Fibroblast of pulmonary artery (primary cell): ENCODE results near the gene GMDS.

Source experiments
- DNase-seq: peaks from one replicate; pipeline ENCODE4 v3.0.0-alpha.2; 2010; ENCODE audit warnings: low read depth
- H3K4me3 ChIP-seq: replicated peaks from 2 replicates; pipeline ENCODE4 v1.5.1; 2011; ENCODE audit warnings: low read depth, mild to moderate bottlenecking, control low read depth, low read length, moderate library complexity
- TF ChIP-seq, protein P1 (sequence below): IDR thresholded peaks from 2 replicates; pipeline ENCODE4 v1.5.1; 2011; ENCODE audit warnings: mild to moderate bottlenecking, control low read depth, low read length, inconsistent platforms; ENCODE audit errors: missing control alignments

Gene GMDS

GRCh38 chr6:1587977-1588376 lies 657.4 kb downstream of the GMDS start:
- H3K4me3 ChIP-seq = no peak overlapping the region
- no peak for DNase-seq
- TF ChIP-seq, protein P1, sequence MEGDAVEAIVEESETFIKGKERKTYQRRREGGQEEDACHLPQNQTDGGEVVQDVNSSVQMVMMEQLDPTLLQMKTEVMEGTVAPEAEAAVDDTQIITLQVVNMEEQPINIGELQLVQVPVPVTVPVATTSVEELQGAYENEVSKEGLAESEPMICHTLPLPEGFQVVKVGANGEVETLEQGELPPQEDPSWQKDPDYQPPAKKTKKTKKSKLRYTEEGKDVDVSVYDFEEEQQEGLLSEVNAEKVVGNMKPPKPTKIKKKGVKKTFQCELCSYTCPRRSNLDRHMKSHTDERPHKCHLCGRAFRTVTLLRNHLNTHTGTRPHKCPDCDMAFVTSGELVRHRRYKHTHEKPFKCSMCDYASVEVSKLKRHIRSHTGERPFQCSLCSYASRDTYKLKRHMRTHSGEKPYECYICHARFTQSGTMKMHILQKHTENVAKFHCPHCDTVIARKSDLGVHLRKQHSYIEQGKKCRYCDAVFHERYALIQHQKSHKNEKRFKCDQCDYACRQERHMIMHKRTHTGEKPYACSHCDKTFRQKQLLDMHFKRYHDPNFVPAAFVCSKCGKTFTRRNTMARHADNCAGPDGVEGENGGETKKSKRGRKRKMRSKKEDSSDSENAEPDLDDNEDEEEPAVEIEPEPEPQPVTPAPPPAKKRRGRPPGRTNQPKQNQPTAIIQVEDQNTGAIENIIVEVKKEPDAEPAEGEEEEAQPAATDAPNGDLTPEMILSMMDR = no peak

DNA sequence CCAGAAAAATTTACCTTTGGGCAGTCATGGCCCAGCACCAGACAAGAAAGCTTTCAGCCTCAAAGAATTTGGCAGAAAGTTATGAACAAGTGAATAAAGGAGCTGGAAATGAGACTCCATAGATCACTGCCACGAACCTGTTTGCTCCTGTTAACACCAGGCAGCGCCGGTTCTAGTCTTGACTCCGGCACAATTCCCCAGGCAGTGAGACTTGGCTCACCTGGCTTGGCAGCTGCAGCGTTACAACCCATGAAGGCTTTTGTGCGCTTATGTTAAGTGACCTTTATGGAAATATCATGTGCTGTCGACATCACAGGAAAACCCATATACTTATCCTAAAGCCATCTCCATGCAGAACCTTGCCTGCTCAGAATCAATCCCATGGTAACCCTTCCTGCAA lies 657.9 kb downstream of the GMDS start:
- no peak for DNase-seq
- H3K4me3 ChIP-seq = no peak overlapping the region
- TF ChIP-seq, protein P1 = no peak

- TF ChIP-seq, protein P1 = no peak
- H3K4me3 ChIP-seq = no peak overlapping the region
- no peak for DNase-seq
Observed at GRCh38 chr6:1586861-1587450, 658.4 kb downstream of the GMDS start.

- DNase-seq = no peak
- TF ChIP-seq, protein P1 = no peak
- H3K4me3 ChIP-seq = no peak overlapping the region
Observed at GRCh38 chr6:1586256-1586655, 659.1 kb downstream of the GMDS start.

DNA sequence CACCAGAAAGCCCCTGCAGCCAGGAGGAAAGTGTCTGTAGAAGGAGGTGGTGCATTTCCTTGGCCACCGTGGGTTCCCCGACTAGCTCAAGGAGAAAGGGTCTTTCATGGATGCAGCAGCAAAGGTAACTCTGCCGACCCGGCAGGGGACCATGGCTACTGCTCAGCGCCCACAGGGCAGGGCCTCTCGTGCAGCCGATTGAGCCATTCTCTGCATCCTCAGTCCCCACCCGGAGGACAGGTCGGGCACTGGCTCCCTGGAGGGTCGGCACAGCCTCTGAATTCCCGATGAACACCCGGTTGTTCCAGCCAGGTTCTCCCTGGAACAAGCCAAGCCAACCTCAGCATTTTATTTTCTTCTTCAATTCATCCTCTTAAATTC lies 659.7 kb downstream of the GMDS start:
- H3K4me3 ChIP-seq = no peak overlapping the region
- no peak for DNase-seq
- TF ChIP-seq, protein P1 = no peak

GRCh38 chr6:1584996-1585668 lies 660.3 kb downstream of the GMDS start:
- DNase-seq = no peak
- TF ChIP-seq, protein P1 = no peak
- H3K4me3 ChIP-seq = no peak overlapping the region

DNA sequence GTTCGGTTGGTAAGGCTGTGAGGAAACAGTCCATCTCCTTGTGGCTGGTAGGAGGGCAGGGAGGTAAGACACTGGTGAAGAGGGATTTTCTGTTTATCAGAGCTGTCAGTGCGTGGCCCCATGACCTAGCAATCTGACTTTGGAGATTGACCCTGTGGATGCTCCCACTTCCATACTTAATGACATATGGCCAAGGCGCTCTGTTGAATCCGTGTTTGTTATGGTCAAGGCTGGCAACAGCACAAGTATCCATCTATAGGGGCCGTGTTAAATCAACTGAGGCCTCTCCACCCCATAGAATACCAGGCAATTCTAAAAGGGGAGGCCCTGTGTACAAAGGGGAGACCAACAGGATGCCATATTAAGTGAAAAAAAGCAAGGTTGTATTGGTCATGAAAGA lies 661.3 kb downstream of the GMDS start:
- no peak for DNase-seq
- H3K4me3 ChIP-seq = no peak overlapping the region
- TF ChIP-seq, protein P1 = no peak
